CD4-positive, alpha-beta T cell treated with Interleukin-15 for 1 hour (primary cell): ENCODE results near the gene APPL2.
"Not testable (repeated sequence)": the region's sequence is repeated elsewhere in the genome, so short reads cannot be mapped to it uniquely, and the experiment has no call there.

Experiments
- DNase-seq: peaks from one replicate; pipeline ENCODE4 v3.0.0-alpha.2; 2020

Gene APPL2

GRCh38 chr12:105256431-105256830, 20.5 kb upstream of the APPL2 start:
- not testable (repeated sequence) for DNase-seq

- no peak for DNase-seq
These were observed 20.0 kb upstream of the APPL2 start for GRCh38 chr12:105256011-105256410.

GRCh38 chr12:105253866-105254513, 18.0 kb upstream of the APPL2 start:
- DNase-seq: no peak

- DNase-seq: no peak
These were observed 16.9 kb upstream of the APPL2 start for GRCh38 chr12:105252901-105253300.

GRCh38 chr12:105245776-105246427, 9.9 kb upstream of the APPL2 start:
- DNase-seq: not testable (repeated sequence)

GRCh38 chr12:105245291-105245690, 9.3 kb upstream of the APPL2 start:
- no peak for DNase-seq

- no peak for DNase-seq
These were observed 4.3 kb upstream of the APPL2 start for GRCh38 chr12:105240228-105240627.

- DNase-seq: no peak
These were observed 3.3 kb upstream of the APPL2 start for GRCh38 chr12:105239304-105239703.

- DNase-seq: no peak
These were observed 1.7 kb upstream of the APPL2 start for GRCh38 chr12:105237666-105238065.

GRCh38 chr12:105235281-105235731, 668 bp downstream of the APPL2 start:
- DNase-seq: no peak

GRCh38 chr12:105234197-105234596, 1.8 kb downstream of the APPL2 start:
- DNase-seq: no peak

GRCh38 chr12:105233041-105233905, 2.7 kb downstream of the APPL2 start:
- DNase-seq: no peak

GRCh38 chr12:105231396-105231795, 4.6 kb downstream of the APPL2 start:
- DNase-seq: no peak

GRCh38 chr12:105229371-105229770, 6.6 kb downstream of the APPL2 start:
- DNase-seq: no peak

GRCh38 chr12:105228966-105229365, 7.0 kb downstream of the APPL2 start:
- DNase-seq: no peak

GRCh38 chr12:105228494-105228893, 7.5 kb downstream of the APPL2 start:
- DNase-seq: no peak

- no peak for DNase-seq
These were observed 8.1 kb downstream of the APPL2 start for GRCh38 chr12:105227879-105228278.

- DNase-seq: no peak
These were observed 9.8 kb downstream of the APPL2 start for GRCh38 chr12:105226219-105226618.

- no peak for DNase-seq
These were observed 10.4 kb downstream of the APPL2 start for GRCh38 chr12:105225505-105226015.

- DNase-seq: no peak
These were observed 11.6 kb downstream of the APPL2 start for GRCh38 chr12:105224399-105224798.

GRCh38 chr12:105223884-105224283, 12.1 kb downstream of the APPL2 start:
- DNase-seq: no peak

- no peak for DNase-seq
These were observed 12.6 kb downstream of the APPL2 start for GRCh38 chr12:105223352-105223845.

GRCh38 chr12:105222726-105223351, 13.1 kb downstream of the APPL2 start:
- no peak for DNase-seq
